Measurements from ENCODE around the gene SARNP.
A peak's percentile ranks its signal among the peaks of the same experiment; 100 is the strongest.

Gene SARNP

GRCh38 chr12:55789893-55790292, 27.6 kb downstream of the SARNP start:
- TF ChIP-seq, protein P1, sequence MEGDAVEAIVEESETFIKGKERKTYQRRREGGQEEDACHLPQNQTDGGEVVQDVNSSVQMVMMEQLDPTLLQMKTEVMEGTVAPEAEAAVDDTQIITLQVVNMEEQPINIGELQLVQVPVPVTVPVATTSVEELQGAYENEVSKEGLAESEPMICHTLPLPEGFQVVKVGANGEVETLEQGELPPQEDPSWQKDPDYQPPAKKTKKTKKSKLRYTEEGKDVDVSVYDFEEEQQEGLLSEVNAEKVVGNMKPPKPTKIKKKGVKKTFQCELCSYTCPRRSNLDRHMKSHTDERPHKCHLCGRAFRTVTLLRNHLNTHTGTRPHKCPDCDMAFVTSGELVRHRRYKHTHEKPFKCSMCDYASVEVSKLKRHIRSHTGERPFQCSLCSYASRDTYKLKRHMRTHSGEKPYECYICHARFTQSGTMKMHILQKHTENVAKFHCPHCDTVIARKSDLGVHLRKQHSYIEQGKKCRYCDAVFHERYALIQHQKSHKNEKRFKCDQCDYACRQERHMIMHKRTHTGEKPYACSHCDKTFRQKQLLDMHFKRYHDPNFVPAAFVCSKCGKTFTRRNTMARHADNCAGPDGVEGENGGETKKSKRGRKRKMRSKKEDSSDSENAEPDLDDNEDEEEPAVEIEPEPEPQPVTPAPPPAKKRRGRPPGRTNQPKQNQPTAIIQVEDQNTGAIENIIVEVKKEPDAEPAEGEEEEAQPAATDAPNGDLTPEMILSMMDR (IDR thresholded peaks at IDR 0.05; ENCODE audit: control insufficient read depth, insufficient read depth, low read depth, low read length, missing control alignments) = no peak
- no peak for DNase-seq (ENCODE audit: low read depth)
- H3K4me3 ChIP-seq (ENCODE audit: control insufficient read depth, low read depth, low read length) = no peak overlapping the region

DNA sequence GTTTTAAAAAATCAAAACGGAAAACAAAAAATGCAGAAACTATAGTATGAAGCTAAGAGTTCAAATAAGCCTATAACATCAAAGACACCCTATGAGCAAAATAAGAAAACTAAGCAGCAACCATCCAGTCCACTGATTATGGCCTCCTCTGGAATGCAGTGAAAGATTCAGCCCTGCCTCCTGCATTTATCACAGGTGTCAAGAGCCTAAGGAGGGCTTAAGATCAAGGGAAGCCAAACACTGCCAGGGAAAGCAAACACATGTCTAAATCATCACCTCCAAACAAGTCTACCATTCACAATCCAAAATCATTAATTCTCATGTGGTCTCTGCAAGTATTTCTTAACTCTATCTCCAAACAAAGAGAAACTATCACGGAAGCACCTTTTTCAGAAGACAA, 28.4 kb downstream of the SARNP start:
- TF ChIP-seq, protein P1 (IDR thresholded peaks at IDR 0.05; ENCODE audit: control insufficient read depth, insufficient read depth, low read depth, low read length, missing control alignments) = no peak
- no peak overlapping the region for H3K4me3 ChIP-seq (ENCODE audit: control insufficient read depth, low read depth, low read length)
- no peak for DNase-seq (ENCODE audit: low read depth)

GRCh38 chr12:55788546-55788945, 29.0 kb downstream of the SARNP start:
- H3K4me3 ChIP-seq (ENCODE audit: control insufficient read depth, low read depth, low read length) = no peak overlapping the region
- no peak for DNase-seq (ENCODE audit: low read depth)
- TF ChIP-seq, protein P1 (IDR thresholded peaks at IDR 0.05; ENCODE audit: control insufficient read depth, insufficient read depth, low read depth, low read length, missing control alignments) = no peak

- peak; percentile 24 for DNase-seq (ENCODE audit: low read depth)
- no peak overlapping the region for H3K4me3 ChIP-seq (ENCODE audit: control insufficient read depth, low read depth, low read length)
- TF ChIP-seq, protein P1 (IDR thresholded peaks at IDR 0.05; ENCODE audit: control insufficient read depth, insufficient read depth, low read depth, low read length, missing control alignments) = no peak
Measured at GRCh38 chr12:55780685-55781084, 36.8 kb downstream of the SARNP start.

DNA sequence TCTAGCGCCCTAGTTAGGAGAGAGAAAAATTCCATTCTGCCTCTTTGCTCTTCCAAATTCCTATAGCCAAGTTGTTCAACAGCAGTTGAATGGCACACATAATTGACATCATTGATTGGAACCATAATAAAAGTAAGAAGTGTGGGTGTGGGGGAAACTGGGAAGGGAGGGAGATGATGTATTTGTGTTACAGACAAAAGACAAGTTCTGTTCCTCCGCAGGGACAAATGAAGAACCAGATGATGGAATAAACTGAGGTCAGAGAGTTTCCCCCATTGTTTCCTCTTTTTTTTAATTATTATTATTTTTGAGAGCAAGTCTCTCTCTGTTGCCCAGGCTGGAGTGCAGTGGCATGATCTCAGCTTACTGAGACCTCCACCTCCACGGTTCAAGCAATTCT, 39.7 kb downstream of the SARNP start:
- DNase-seq (ENCODE audit: low read depth) = no peak
- no peak overlapping the region for H3K4me3 ChIP-seq (ENCODE audit: control insufficient read depth, low read depth, low read length)
- TF ChIP-seq, protein P1 (IDR thresholded peaks at IDR 0.05; ENCODE audit: control insufficient read depth, insufficient read depth, low read depth, low read length, missing control alignments) = no peak

- H3K4me3 ChIP-seq (ENCODE audit: control insufficient read depth, low read depth, low read length) = no peak overlapping the region
- TF ChIP-seq, protein P1 (IDR thresholded peaks at IDR 0.05; ENCODE audit: control insufficient read depth, insufficient read depth, low read depth, low read length, missing control alignments) = no peak
- DNase-seq (ENCODE audit: low read depth) = no peak
Measured at GRCh38 chr12:55771736-55772135, 45.8 kb downstream of the SARNP start.

DNA sequence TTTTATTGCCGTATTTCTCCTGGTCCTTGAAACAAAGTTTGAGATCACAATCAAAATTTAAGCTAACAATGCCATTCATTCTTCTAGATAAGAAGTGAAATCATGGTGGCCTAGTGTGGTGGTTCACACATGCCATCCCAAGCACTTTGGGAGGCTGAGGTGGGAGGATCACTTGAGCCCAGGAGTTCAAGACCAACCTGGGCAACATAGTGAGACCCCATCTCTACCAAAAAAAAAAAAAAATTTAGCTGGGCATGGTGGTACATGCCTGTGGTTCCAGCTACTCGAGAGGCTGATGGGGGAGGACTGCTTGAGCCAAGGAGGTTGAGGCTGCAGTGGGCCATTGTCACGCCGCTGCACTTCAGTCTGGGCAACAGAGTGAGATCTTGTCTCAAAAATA, 50.4 kb downstream of the SARNP start:
- DNase-seq (ENCODE audit: low read depth) = no peak
- TF ChIP-seq, protein P1 (IDR thresholded peaks at IDR 0.05; ENCODE audit: control insufficient read depth, insufficient read depth, low read depth, low read length, missing control alignments) = no peak
- H3K4me3 ChIP-seq (ENCODE audit: control insufficient read depth, low read depth, low read length) = no peak overlapping the region
